GM13976 (cell line): ENCODE data around the gene CCDC68.

Experiments used
- DNase-seq: peaks from one replicate; pipeline ENCODE4 v3.0.0; 2012; ENCODE audit warnings: low spot score
- in situ Hi-C: fragments of 300-500 bp; cut with MboI; formaldehyde crosslinking; loops from one replicate; pipeline ENCODE4 v1.12.0; 2022; ENCODE audit warnings: low sequenced_read_pairs, mixed read lengths, inconsistent platforms; ENCODE audit not compliant: unreplicated experiment
- TF ChIP-seq, protein P1 (sequence below): IDR thresholded peaks from 2 replicates; pipeline ENCODE4 v1.5.1; 2012; ENCODE audit warnings: borderline replicate concordance, mild to moderate bottlenecking; ENCODE audit not compliant: insufficient read depth; ENCODE audit errors: extremely low read depth, missing control alignments, control extremely low read depth

CCDC68 gene

DNA sequence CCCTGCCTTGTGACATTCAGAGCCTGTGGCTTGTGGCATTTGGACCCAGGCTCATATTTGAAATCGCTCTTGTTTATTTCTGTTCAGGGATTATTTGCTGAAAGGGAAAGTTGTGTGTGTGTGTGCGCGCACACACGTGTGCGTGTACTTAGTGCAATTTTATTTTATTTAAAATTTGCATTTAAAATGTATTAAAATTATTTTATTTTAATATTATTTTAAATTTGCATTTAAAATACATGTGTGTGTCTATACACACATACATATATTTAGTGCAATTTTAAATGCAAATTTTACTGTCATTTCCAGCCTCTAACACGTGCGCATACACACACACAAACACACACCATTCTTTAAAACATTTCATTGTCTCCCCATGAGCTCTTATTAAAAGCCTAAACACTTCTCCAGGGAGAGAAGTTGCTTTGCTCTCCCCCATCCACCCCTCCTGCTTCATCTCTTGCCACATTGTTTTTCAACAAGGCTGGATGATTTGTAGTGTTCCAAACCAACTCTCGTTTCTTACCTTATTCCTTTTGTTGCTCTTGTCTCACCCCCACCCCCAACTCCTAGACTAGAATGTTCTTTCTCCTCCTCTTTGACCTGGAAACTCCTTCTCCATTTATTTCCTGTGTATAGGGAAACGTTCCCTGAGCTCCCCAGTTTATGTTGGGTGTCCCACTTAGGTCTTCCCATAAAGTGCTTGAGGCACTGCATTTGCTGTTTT lies 3.8 kb upstream of the CCDC68 start:
- no peak for DNase-seq
- in situ Hi-C loops = no loop called here
- TF ChIP-seq, protein P1, sequence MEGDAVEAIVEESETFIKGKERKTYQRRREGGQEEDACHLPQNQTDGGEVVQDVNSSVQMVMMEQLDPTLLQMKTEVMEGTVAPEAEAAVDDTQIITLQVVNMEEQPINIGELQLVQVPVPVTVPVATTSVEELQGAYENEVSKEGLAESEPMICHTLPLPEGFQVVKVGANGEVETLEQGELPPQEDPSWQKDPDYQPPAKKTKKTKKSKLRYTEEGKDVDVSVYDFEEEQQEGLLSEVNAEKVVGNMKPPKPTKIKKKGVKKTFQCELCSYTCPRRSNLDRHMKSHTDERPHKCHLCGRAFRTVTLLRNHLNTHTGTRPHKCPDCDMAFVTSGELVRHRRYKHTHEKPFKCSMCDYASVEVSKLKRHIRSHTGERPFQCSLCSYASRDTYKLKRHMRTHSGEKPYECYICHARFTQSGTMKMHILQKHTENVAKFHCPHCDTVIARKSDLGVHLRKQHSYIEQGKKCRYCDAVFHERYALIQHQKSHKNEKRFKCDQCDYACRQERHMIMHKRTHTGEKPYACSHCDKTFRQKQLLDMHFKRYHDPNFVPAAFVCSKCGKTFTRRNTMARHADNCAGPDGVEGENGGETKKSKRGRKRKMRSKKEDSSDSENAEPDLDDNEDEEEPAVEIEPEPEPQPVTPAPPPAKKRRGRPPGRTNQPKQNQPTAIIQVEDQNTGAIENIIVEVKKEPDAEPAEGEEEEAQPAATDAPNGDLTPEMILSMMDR = no peak

DNA sequence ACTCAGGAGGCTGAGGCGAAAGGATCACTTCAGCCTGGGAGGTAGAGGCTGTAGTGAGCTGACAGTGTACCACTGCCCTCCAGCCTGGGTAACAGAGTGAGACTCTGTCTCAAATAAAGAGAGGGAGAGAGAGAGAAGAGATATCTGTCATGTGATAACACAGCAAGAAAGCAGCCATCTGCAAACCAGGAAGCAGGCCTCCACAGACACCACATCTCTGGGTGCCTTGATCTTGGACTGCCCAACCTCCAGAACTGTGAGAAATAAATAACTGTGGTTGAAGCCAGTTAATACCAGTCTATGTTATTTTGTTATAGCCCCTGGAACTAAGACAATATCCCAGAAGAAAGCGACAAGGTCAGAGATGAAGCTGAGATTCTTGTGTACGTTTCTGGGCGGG lies 2.6 kb upstream of the CCDC68 start:
- in situ Hi-C loops = no loop called here
- DNase-seq = no peak
- TF ChIP-seq, protein P1 = no peak

- no peak for DNase-seq
- TF ChIP-seq, protein P1 = no peak
- in situ Hi-C loops = no loop called here
These were observed 1.8 kb upstream of the CCDC68 start for GRCh38 chr18:54961016-54961423.

DNA sequence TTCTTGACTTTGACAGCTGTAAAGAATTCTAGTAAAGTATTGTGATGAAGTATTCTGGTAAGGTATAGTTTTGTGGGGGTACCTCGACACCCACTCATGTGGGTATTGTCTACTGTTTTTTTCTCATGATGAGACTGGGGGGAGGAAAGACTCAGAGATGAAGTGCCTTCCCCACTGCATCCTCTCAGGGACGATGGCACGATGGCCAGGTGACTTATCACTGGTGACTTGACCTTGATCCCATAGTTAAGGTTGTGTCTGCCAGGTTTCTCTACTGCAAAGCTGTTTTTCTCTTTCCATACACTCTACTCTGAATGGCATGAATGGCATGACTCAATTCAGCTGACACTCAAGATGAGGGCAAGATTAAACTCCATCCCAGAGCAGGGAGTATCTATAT lies 936 bp upstream of the CCDC68 start:
- in situ Hi-C loops = no loop called here
- DNase-seq = no peak
- TF ChIP-seq, protein P1 = no peak

DNA sequence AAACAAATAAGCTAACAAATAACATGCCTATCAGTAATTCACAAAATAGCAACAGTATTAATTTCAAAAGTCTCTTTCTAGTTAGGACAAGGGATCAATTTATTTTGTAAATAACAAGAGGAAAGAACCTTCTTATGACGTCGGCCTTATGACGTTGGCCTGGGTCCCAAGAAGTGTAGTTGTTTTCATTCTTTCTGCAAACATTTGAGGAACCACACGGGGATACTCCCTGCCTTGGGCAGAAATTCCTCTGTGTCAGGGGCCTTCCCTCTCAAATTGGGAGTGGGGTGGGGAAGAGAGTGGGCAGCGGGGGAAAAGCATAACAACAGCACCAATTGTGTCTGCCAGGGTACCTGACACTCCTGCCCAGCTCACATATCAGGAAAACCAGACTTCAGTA lies 1.3 kb downstream of the CCDC68 start:
- TF ChIP-seq, protein P1 = no peak
- in situ Hi-C loops = no loop called here

DNA sequence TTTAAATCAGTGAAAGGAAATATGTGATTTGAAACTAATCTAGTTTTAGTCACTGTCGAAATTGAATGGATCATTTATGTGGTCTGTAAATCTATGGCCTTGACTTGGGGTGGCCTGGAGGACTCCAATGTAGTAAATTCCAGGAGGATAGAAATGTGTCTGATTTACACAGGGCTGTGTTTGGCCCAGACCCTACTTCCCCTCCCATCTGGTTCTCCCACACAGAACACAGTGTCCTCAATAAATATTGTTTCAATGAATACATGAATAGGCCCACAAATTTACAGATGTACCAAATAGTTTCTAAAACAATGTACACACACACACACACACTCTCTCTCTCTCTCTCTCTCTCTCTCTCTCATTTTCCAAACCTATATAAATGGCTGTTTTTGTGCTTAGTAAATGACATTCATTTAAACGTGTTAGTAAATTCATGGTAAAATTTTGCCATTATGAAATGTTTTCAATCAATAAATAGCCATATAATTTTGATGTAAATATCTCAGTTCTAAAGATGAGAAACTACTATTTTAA lies 1.9 kb downstream of the CCDC68 start:
- TF ChIP-seq, protein P1 = no peak
- no peak for DNase-seq
- in situ Hi-C loops = no loop called here

More for the DNA sequence above, 1.3 kb downstream of the CCDC68 start:
- no peak for DNase-seq
